ENCODE data around the gene OSTF1. TPM values are rescaled to one million over a fixed set of nuclear protein-coding genes. Genes with fewer than 3 reads are reported as not detected.
A peak's percentile ranks its signal among the peaks of the same experiment; 100 is the strongest.

OSTF1 gene
- total RNA-seq, 1 donor from 2014 or later = 40.8 TPM

GRCh38 chr9:75121914-75122558, 33.7 kb downstream of the OSTF1 start:
- no peak for DNase-seq

- DNase-seq = no peak
These were observed 35.4 kb downstream of the OSTF1 start for GRCh38 chr9:75123696-75124095.

GRCh38 chr9:75128535-75128934, 40.2 kb downstream of the OSTF1 start:
- DNase-seq = no peak

GRCh38 chr9:75130172-75130571, 41.9 kb downstream of the OSTF1 start:
- DNase-seq = no peak

GRCh38 chr9:75130621-75131230, 42.4 kb downstream of the OSTF1 start:
- DNase-seq = no peak

GRCh38 chr9:75131700-75132099, 43.4 kb downstream of the OSTF1 start:
- no peak for DNase-seq

GRCh38 chr9:75132244-75132643, 43.9 kb downstream of the OSTF1 start:
- DNase-seq = no peak

GRCh38 chr9:75133396-75133795, 45.1 kb downstream of the OSTF1 start:
- no peak for DNase-seq

- no peak for DNase-seq
These were observed 46.2 kb downstream of the OSTF1 start for GRCh38 chr9:75134495-75134894.

GRCh38 chr9:75138260-75139040, 50.1 kb downstream of the OSTF1 start:
- DNase-seq = no peak

- DNase-seq = no peak
These were observed 50.9 kb downstream of the OSTF1 start for GRCh38 chr9:75139201-75139600.

GRCh38 chr9:75140261-75140660, 51.9 kb downstream of the OSTF1 start:
- DNase-seq = no peak

GRCh38 chr9:75142202-75142601, 53.9 kb downstream of the OSTF1 start:
- DNase-seq = no peak

- DNase-seq = no peak
These were observed 57.9 kb downstream of the OSTF1 start for GRCh38 chr9:75146229-75146628.

- no peak for DNase-seq
These were observed 59.3 kb downstream of the OSTF1 start for GRCh38 chr9:75147638-75148037.

- peak; percentile 11 for DNase-seq
These were observed 60.2 kb downstream of the OSTF1 start for GRCh38 chr9:75148561-75148960.

GRCh38 chr9:75149841-75150241, 61.5 kb downstream of the OSTF1 start:
- no peak for DNase-seq

- no peak for DNase-seq
These were observed 62.2 kb downstream of the OSTF1 start for GRCh38 chr9:75150512-75150911.

GRCh38 chr9:75152416-75152815, 64.1 kb downstream of the OSTF1 start:
- no peak for DNase-seq

GRCh38 chr9:75156858-75157257, 68.5 kb downstream of the OSTF1 start:
- no peak for DNase-seq

GRCh38 chr9:75161116-75161857, 73.0 kb downstream of the OSTF1 start:
- DNase-seq = no peak

- no peak for DNase-seq
These were observed 75.5 kb downstream of the OSTF1 start for GRCh38 chr9:75163764-75164163.

GRCh38 chr9:75164573-75164972, 76.3 kb downstream of the OSTF1 start:
- DNase-seq = no peak

Data from skin of body (tissue), 2 donors.